ENCODE data around the gene SLC39A11. TPM values are rescaled to one million over a fixed set of nuclear protein-coding genes. Genes with fewer than 3 reads are reported as not detected.

Gene SLC39A11
- total RNA-seq, 6 donors from 2014 or later: 16.3 to 57.6 (median 29.5) TPM

GRCh38 chr17:72687886-72688285 is 404.6 kb downstream of the SLC39A11 start:
- DNase-seq: no peak
- 54 to 64% methylated on average over 7 of the region's 7 CpGs for WGBS, 2 donors
- Histone ChIP-seq H3K27ac (no peak overlapping the region), H3K36me3 (no peaks in the 10 kb centered on the region), H3K4me1 (peaks cover 0 to 13% (median 2%) of the 10 kb centered on the region in 4 donors), H3K9me3 (no peaks in the 10 kb centered on the region), H3K27me3 (no peaks in the 10 kb centered on the region), H3K4me3 (no peak overlapping the region)
- TF ChIP-seq POLR2A (IDR thresholded peaks at IDR 0.05): no peak
- TF ChIP-seq POLR2AphosphoS5 (IDR thresholded peaks at IDR 0.05): no peak
- TF ChIP-seq EP300 (IDR thresholded peaks at IDR 0.05): no peak
- no peak for TF ChIP-seq CTCF (IDR thresholded peaks at IDR 0.05)
- ATAC-seq (ENCODE audit: low FRiP score in 2 of 2): no peak

- Histone ChIP-seq H3K36me3 (no peaks in the 10 kb centered on the region), H3K4me3 (no peak overlapping the region), H3K27me3 (no peaks in the 10 kb centered on the region), H3K27ac (peak overlapping the region; percentile 2 to 68 (median 54)), H3K4me1 (peaks cover 0 to 14% (median 2%) of the 10 kb centered on the region in 4 donors), H3K9me3 (no peaks in the 10 kb centered on the region)
- no peak for ATAC-seq (ENCODE audit: low FRiP score in 2 of 2)
- TF ChIP-seq CTCF (IDR thresholded peaks at IDR 0.05): no peak
- TF ChIP-seq POLR2A (IDR thresholded peaks at IDR 0.05): no peak
- TF ChIP-seq POLR2AphosphoS5 (IDR thresholded peaks at IDR 0.05): no peak
- no peak for TF ChIP-seq EP300 (IDR thresholded peaks at IDR 0.05)
- no peak for DNase-seq
- WGBS, 2 donors: 87 to 88% methylated on average over 9 to 11 of the region's 11 CpGs
Observed at GRCh38 chr17:72684405-72685020, 408.0 kb downstream of the SLC39A11 start.

- ATAC-seq (ENCODE audit: low FRiP score in 2 of 2): peak; percentile 40 to 79
- H3K27ac ChIP-seq: peak overlapping the region; percentile 2 to 68 (median 54)
- H3K4me1 ChIP-seq: peaks cover 0 to 14% (median 2%) of the 10 kb centered on the region in 4 donors
- 69 to 74% methylated on average over 8 to 10 of the region's 10 CpGs for WGBS, 2 donors
- peak in 1 of 2 donors; percentile 82 for DNase-seq
- H3K4me3 ChIP-seq: no peak overlapping the region
- no peaks in the 10 kb centered on the region for H3K27me3 ChIP-seq
- no peaks in the 10 kb centered on the region for H3K36me3 ChIP-seq
- no peaks in the 10 kb centered on the region for H3K9me3 ChIP-seq
- peak in 1 of 2 donors; percentile 9 for TF ChIP-seq POLR2AphosphoS5 (IDR thresholded peaks at IDR 0.05)
- peak in 1 of 4 donors; percentile 58 for TF ChIP-seq EP300 (IDR thresholded peaks at IDR 0.05)
- no peak for TF ChIP-seq CTCF (IDR thresholded peaks at IDR 0.05)
Observed at GRCh38 chr17:72683506-72684404, 408.7 kb downstream of the SLC39A11 start.

- DNase-seq: no peak
- no peak for ATAC-seq (ENCODE audit: low FRiP score in 2 of 2)
- no peak overlapping the region for H3K27ac ChIP-seq
- peaks cover 0 to 14% (median 2%) of the 10 kb centered on the region in 4 donors for H3K4me1 ChIP-seq
- WGBS, 2 donors: 42 to 50% methylated on average over 1 of the region's 1 CpG
- no peak overlapping the region for H3K4me3 ChIP-seq
- H3K36me3 ChIP-seq: no peaks in the 10 kb centered on the region
- no peaks in the 10 kb centered on the region for H3K9me3 ChIP-seq
- TF ChIP-seq POLR2A (IDR thresholded peaks at IDR 0.05): no peak
- no peak for TF ChIP-seq CTCF (IDR thresholded peaks at IDR 0.05)
- TF ChIP-seq EP300 (IDR thresholded peaks at IDR 0.05): no peak
- no peak for TF ChIP-seq POLR2AphosphoS5 (IDR thresholded peaks at IDR 0.05)
- H3K27me3 ChIP-seq: no peaks in the 10 kb centered on the region
Observed at GRCh38 chr17:72682605-72683004, 409.9 kb downstream of the SLC39A11 start.

Data from upper lobe of left lung (tissue), 6 donors.